C4-2B (cell line): ENCODE results near the gene CX3CL1.

Experiments used
- ZFX ChIP-seq: fragments of 450-650 bp; IDR thresholded peaks from 2 replicates; pipeline ENCODE4 v1.6.1; 2017
- TF ChIP-seq, protein P1 (sequence below): fragments of 450-650 bp; conservative IDR thresholded peaks from 2 replicates; pipeline ENCODE4 v1.5.1; 2017; ENCODE audit warnings: mild to moderate bottlenecking

DNA sequence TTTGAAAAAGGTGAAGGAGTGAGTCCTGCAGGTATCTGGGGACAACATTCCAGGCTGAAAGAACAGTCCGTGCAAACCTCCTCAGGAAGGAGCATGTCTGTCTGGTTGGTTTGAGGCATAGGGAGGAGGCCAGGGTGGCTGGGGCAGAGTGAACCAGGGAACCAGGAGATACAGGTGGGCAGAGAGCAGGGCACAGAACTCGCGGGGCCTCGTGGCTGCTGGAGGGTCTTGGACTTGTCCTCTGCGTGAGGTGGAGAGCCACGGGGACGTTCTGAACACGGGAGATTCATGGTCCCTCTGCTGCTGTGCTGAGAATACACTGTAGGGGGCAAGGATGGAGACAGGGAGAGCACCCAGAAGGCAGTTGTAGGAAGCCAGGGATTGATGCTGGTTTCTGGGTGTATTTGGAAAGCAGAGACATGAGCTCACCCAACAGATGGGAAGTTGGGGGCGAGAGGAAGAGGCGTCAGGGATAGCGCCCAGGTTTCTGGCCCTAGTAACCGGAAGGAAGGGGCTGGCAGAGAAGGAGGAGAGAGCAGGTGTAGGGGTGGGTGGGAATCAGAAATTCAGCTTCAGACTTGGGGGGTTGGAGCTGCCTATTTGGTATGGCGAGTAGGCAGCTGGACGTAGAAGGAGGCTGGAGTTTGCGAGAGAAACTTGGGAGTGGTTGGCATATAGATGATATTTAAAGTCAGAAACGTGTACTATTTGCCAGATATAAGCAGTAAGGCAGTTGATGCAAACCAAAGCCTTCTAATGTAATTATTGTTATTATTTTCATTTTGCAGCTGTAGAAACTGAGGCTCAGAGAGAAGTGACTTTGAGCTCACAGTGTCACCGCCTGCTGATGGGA lies 31.9 kb downstream of the CX3CL1 start, which contains the start of gene CCL17:
- TF ChIP-seq, protein P1, sequence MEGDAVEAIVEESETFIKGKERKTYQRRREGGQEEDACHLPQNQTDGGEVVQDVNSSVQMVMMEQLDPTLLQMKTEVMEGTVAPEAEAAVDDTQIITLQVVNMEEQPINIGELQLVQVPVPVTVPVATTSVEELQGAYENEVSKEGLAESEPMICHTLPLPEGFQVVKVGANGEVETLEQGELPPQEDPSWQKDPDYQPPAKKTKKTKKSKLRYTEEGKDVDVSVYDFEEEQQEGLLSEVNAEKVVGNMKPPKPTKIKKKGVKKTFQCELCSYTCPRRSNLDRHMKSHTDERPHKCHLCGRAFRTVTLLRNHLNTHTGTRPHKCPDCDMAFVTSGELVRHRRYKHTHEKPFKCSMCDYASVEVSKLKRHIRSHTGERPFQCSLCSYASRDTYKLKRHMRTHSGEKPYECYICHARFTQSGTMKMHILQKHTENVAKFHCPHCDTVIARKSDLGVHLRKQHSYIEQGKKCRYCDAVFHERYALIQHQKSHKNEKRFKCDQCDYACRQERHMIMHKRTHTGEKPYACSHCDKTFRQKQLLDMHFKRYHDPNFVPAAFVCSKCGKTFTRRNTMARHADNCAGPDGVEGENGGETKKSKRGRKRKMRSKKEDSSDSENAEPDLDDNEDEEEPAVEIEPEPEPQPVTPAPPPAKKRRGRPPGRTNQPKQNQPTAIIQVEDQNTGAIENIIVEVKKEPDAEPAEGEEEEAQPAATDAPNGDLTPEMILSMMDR, result no peak
- TF ChIP-seq ZFX, result no peak
